HepG2 (cell line): ENCODE measurements around the gene UEVLD. TPM values are rescaled to one million over a fixed set of nuclear protein-coding genes. Genes with fewer than 3 reads are reported as not detected.

Experiments
- ADNP ChIP-seq: sonication (generic); formaldehyde crosslinking; IDR thresholded peaks from 2 replicates; pipeline ENCODE4 v1.4.0; 2020; ENCODE audit warnings: missing genetic modification reagents
- DZIP1 ChIP-seq: sonication (generic); formaldehyde crosslinking; IDR thresholded peaks from 2 replicates; pipeline ENCODE4 v1.5.0; 2020; ENCODE audit warnings: mild to moderate bottlenecking, missing genetic modification reagents
- GRHL1 ChIP-seq: sonication (generic); formaldehyde crosslinking; conservative IDR thresholded peaks from 2 replicates; pipeline ENCODE4 v1.8.0; 2022; ENCODE audit warnings: missing genetic modification reagents
- KLF11 ChIP-seq: IDR thresholded peaks from 2 replicates; pipeline ENCODE4 v1.6.1; 2016; ENCODE audit warnings: missing compliant biosample characterization
- PCBP2 ChIP-seq: fragments of 200-400 bp; formaldehyde crosslinking; optimal IDR thresholded peaks from 2 replicates; pipeline ENCODE3; 2018; ENCODE audit warnings: low read length, low read depth; ENCODE audit not compliant: poor library complexity, severe bottlenecking
- SAFB2 ChIP-seq: sonication (generic); formaldehyde crosslinking; IDR thresholded peaks from 2 replicates; pipeline ENCODE4 v1.5.1; 2020; ENCODE audit warnings: missing genetic modification reagents, low read depth, mild to moderate bottlenecking, borderline replicate concordance
- SMC3 ChIP-seq: IDR thresholded peaks from 2 replicates; pipeline ENCODE4 v1.6.1; 2011; ENCODE audit warnings: low read length, improper control_type of control experiment
- polyA plus RNA-seq, 8 experiments: library from polyadenylated mRNA; depleted of rRNA in 3 of 8; stranded (reverse) in 7 of 8; unstranded in 1 of 8; fragments of >200 nt; fragmentation: Illumina TruSeq in 4 of 8; extraction: Trizol in 4 of 8; gene quantifications; 2 replicates each; pipeline versions ENCODE4 v1.2.1 to v1.2.3, GENCODE V29; 2011 to 2016; ENCODE audit warnings: low read depth in 4 of 8, missing spikeins in 1 of 8, mixed read lengths in 1 of 8; ENCODE audit not compliant: insufficient read depth in 1 of 8
- total RNA-seq, 5 experiments: library from RNA; depleted of rRNA; stranded (reverse); fragments of >200 nt; fragmentation: Illumina TruSeq; extraction: Trizol; gene quantifications; 2 replicates each; pipeline ENCODE4 v1.2.3, GENCODE V29; 2016; ENCODE audit warnings: low read depth in 1 of 5
- TF ChIP-seq, protein P1 (sequence below): sonication (generic); formaldehyde crosslinking; IDR thresholded peaks from 2 replicates; pipeline ENCODE4 v1.5.1; 2020; ENCODE audit warnings: missing genetic modification reagents, mild to moderate bottlenecking, borderline replicate concordance
- TF ChIP-seq, protein P2 (sequence below): IDR thresholded peaks from 2 replicates; pipeline ENCODE4 v1.6.1; 2016; ENCODE audit warnings: missing biosample characterization, missing genetic modification reagents, low read depth
- TF ChIP-seq, protein P3 (sequence below), 2 experiments: sonication (generic) in 1 of 2; formaldehyde crosslinking in 1 of 2; IDR thresholded peaks; 2 replicates each; pipeline versions ENCODE4 v1.5.1 to v1.6.1; 2011 to 2020; ENCODE audit warnings: borderline replicate concordance in 1 of 2, low read depth in 1 of 2, low read length in 1 of 2, mild to moderate bottlenecking in 1 of 2, missing genetic modification reagents in 1 of 2, moderate library complexity in 1 of 2
- TF ChIP-seq, protein P4 (sequence below): IDR thresholded peaks from 2 replicates; pipeline ENCODE4 v1.6.1; 2016; ENCODE audit warnings: low read depth, control low read depth
- TF ChIP-seq, protein P5 (sequence below): IDR thresholded peaks from 2 replicates; pipeline ENCODE4 v1.6.1; 2012; ENCODE audit warnings: inconsistent platforms
- TF ChIP-seq, protein P6 (sequence below): sonication (generic); formaldehyde crosslinking; IDR thresholded peaks from 2 replicates; pipeline ENCODE4 v1.9.0; 2021; ENCODE audit warnings: missing genetic modification reagents, borderline replicate concordance

The UEVLD gene
- total and polyA plus RNA-seq, 2 of the 13 experiments (the other 11 are each of a cell fraction or from before 2014, with no cell fraction given), result 5.7 to 13.7 TPM

- TF ChIP-seq ADNP (CRISPR knock-in tag) (no peak), SAFB2 (CRISPR knock-in tag) (no peak; the same call in 1 of the 2 replicates), KLF11 (CRISPR knock-in tag) (no peak; the same call in none of the 2 replicates), DZIP1 (no peak), GRHL1 (CRISPR knock-in tag) (no peak), PCBP2 (no peak), SMC3 (no peak)
- TF ChIP-seq, protein P1, sequence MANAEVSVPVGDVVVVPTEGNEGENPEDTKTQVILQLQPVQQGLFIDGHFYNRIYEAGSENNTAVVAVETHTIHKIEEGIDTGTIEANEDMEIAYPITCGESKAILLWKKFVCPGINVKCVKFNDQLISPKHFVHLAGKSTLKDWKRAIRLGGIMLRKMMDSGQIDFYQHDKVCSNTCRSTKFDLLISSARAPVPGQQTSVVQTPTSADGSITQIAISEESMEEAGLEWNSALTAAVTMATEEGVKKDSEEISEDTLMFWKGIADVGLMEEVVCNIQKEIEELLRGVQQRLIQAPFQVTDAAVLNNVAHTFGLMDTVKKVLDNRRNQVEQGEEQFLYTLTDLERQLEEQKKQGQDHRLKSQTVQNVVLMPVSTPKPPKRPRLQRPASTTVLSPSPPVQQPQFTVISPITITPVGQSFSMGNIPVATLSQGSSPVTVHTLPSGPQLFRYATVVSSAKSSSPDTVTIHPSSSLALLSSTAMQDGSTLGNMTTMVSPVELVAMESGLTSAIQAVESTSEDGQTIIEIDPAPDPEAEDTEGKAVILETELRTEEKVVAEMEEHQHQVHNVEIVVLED, result peak; percentile 99
- TF ChIP-seq, protein P2, sequence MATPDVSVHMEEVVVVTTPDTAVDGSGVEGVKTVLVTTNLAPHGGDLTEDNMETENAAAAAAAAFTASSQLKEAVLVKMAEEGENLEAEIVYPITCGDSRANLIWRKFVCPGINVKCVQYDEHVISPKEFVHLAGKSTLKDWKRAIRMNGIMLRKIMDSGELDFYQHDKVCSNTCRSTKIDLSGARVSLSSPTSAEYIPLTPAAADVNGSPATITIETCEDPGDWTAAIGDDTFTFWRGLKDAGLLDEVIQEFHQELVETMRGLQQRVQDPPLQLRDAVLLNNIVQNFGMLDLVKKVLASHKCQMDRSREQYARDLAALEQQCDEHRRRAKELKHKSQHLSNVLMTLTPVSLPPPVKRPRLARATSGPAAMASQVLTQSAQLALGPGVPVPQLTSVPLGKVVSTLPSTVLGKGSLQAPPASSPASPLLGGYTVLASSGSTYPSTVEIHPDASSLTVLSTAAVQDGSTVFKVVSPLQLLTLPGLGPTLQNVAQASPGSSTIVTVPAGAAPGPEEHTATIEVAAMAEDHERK (CRISPR knock-in tag), result peak; percentile 93
- TF ChIP-seq, protein P3, sequence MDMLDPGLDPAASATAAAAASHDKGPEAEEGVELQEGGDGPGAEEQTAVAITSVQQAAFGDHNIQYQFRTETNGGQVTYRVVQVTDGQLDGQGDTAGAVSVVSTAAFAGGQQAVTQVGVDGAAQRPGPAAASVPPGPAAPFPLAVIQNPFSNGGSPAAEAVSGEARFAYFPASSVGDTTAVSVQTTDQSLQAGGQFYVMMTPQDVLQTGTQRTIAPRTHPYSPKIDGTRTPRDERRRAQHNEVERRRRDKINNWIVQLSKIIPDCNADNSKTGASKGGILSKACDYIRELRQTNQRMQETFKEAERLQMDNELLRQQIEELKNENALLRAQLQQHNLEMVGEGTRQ (IDR thresholded peaks at IDR 0.05; ENCODE audit: low read depth, low read length), result no peak
- TF ChIP-seq, protein P3 (CRISPR knock-in tag; IDR thresholded peaks at IDR 0.05; ENCODE audit: borderline replicate concordance), result no peak; the same call in 1 of the 2 replicates
- TF ChIP-seq, protein P4, sequence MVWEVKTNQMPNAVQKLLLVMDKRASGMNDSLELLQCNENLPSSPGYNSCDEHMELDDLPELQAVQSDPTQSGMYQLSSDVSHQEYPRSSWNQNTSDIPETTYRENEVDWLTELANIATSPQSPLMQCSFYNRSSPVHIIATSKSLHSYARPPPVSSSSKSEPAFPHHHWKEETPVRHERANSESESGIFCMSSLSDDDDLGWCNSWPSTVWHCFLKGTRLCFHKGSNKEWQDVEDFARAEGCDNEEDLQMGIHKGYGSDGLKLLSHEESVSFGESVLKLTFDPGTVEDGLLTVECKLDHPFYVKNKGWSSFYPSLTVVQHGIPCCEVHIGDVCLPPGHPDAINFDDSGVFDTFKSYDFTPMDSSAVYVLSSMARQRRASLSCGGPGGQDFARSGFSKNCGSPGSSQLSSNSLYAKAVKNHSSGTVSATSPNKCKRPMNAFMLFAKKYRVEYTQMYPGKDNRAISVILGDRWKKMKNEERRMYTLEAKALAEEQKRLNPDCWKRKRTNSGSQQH, result peak; percentile 86
- TF ChIP-seq, protein P5, sequence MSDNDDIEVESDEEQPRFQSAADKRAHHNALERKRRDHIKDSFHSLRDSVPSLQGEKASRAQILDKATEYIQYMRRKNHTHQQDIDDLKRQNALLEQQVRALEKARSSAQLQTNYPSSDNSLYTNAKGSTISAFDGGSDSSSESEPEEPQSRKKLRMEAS, result peak; percentile 87
- TF ChIP-seq, protein P6, sequence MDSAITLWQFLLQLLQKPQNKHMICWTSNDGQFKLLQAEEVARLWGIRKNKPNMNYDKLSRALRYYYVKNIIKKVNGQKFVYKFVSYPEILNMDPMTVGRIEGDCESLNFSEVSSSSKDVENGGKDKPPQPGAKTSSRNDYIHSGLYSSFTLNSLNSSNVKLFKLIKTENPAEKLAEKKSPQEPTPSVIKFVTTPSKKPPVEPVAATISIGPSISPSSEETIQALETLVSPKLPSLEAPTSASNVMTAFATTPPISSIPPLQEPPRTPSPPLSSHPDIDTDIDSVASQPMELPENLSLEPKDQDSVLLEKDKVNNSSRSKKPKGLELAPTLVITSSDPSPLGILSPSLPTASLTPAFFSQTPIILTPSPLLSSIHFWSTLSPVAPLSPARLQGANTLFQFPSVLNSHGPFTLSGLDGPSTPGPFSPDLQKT (CRISPR knock-in tag), result no peak
These were observed 45.9 kb upstream of the UEVLD start, which contains the start of gene SPTY2D1 (continued) for GRCh38 chr11:18634140-18635032.
